ENCODE results near the gene SLC43A2.

Gene SLC43A2

GRCh38 chr17:1552932-1553331, 75.7 kb downstream of the SLC43A2 start:
- Histone ChIP-seq H3K18ac (ENCODE audit: low read depth in 1 of 2, low read length in 2 of 2) (no peak overlapping the region), H2BK5ac (ENCODE audit: low read depth, low read length, poor library complexity, severe bottlenecking) (no peak overlapping the region), H3K9me3 (ENCODE audit: control insufficient read depth, low read length) (no peaks in the 10 kb centered on the region), H2BK15ac (ENCODE audit: low read depth, poor library complexity, severe bottlenecking) (no peak overlapping the region), H3K4me3 (ENCODE audit: insufficient read depth in 1 of 2, low read depth in 1 of 2, low read length in 2 of 2) (no peak overlapping the region), H3K14ac (ENCODE audit: low read length in 2 of 2) (no peak overlapping the region), H4K8ac (ENCODE audit: low read length) (no peak overlapping the region), H3K23ac (ENCODE audit: low read length in 2 of 2) (no peak overlapping the region), H3K4me1 (ENCODE audit: control insufficient read depth, insufficient read depth, low read depth, low read length) (peaks cover 8% of the 10 kb centered on the region), H3K79me1 (replicated peaks; ENCODE audit: low read length, poor library complexity, severe bottlenecking) (peaks cover 55% of the 10 kb centered on the region), H2AFZ (ENCODE audit: low read depth, low read length) (no peak overlapping the region), H3K27me3 (ENCODE audit: control insufficient read depth in 1 of 2, insufficient read depth in 1 of 2, low read length in 2 of 2) (no peaks in the 10 kb centered on the region), H3K4ac (ENCODE audit: low read depth in 1 of 2, low read length in 2 of 2) (no peak overlapping the region), H2AK5ac (ENCODE audit: low read length, severe bottlenecking) (no peak overlapping the region), H2BK12ac (ENCODE audit: low read length in 2 of 2) (no peak overlapping the region), H3K9ac (ENCODE audit: low read length) (no peak overlapping the region), H4K91ac (ENCODE audit: low read length) (no peak overlapping the region), H2BK120ac (ENCODE audit: low read depth, low read length) (no peak overlapping the region), H3K4me2 (ENCODE audit: low read length, poor library complexity, severe bottlenecking) (no peak overlapping the region), H3K27ac (ENCODE audit: low read length, poor library complexity, severe bottlenecking) (no peak overlapping the region), H3K36me3 (ENCODE audit: control insufficient read depth in 1 of 2, insufficient read depth in 2 of 2, low read depth in 1 of 2, low read length in 2 of 2) (peaks cover 61 to 71% of the 10 kb centered on the region in 2 experiments)
- 95% methylated on average over 11 of the region's 11 CpGs for WGBS
- DNase-seq, result no peak

- Histone ChIP-seq H3K27ac (ENCODE audit: low read length, poor library complexity, severe bottlenecking) (no peak overlapping the region), H4K91ac (ENCODE audit: low read length) (no peak overlapping the region), H2BK5ac (ENCODE audit: low read depth, low read length, poor library complexity, severe bottlenecking) (no peak overlapping the region), H3K9ac (ENCODE audit: low read length) (no peak overlapping the region), H3K4ac (ENCODE audit: low read depth in 1 of 2, low read length in 2 of 2) (no peak overlapping the region), H2AK5ac (ENCODE audit: low read length, severe bottlenecking) (no peak overlapping the region), H3K4me2 (ENCODE audit: low read length, poor library complexity, severe bottlenecking) (no peak overlapping the region), H4K8ac (ENCODE audit: low read length) (no peak overlapping the region), H3K9me3 (ENCODE audit: control insufficient read depth, low read length) (no peaks in the 10 kb centered on the region), H3K23ac (ENCODE audit: low read length in 2 of 2) (no peak overlapping the region), H2BK120ac (ENCODE audit: low read depth, low read length) (no peak overlapping the region), H3K4me3 (ENCODE audit: insufficient read depth in 1 of 2, low read depth in 1 of 2, low read length in 2 of 2) (no peak overlapping the region), H3K4me1 (ENCODE audit: control insufficient read depth, insufficient read depth, low read depth, low read length) (peaks cover 2% of the 10 kb centered on the region), H3K79me1 (replicated peaks; ENCODE audit: low read length, poor library complexity, severe bottlenecking) (peaks cover 46% of the 10 kb centered on the region), H2AFZ (ENCODE audit: low read depth, low read length) (no peak overlapping the region), H3K14ac (ENCODE audit: low read length in 2 of 2) (no peak overlapping the region), H2BK12ac (ENCODE audit: low read length in 2 of 2) (no peak overlapping the region), H3K27me3 (ENCODE audit: control insufficient read depth in 1 of 2, insufficient read depth in 1 of 2, low read length in 2 of 2) (no peaks in the 10 kb centered on the region), H3K36me3 (ENCODE audit: control insufficient read depth in 1 of 2, insufficient read depth in 2 of 2, low read depth in 1 of 2, low read length in 2 of 2) (peaks cover 57 to 78% of the 10 kb centered on the region in 2 experiments), H3K18ac (ENCODE audit: low read depth in 1 of 2, low read length in 2 of 2) (no peak overlapping the region), H2BK15ac (ENCODE audit: low read depth, poor library complexity, severe bottlenecking) (no peak overlapping the region)
- 100% methylated on average over 12 of the region's 12 CpGs for WGBS
- DNase-seq, result no peak
Observed at GRCh38 chr17:1551741-1552140, 76.9 kb downstream of the SLC43A2 start.

GRCh38 chr17:1548032-1548431, 80.6 kb downstream of the SLC43A2 start:
- H2BK15ac ChIP-seq (ENCODE audit: low read depth, poor library complexity, severe bottlenecking), result no peak overlapping the region
- H3K14ac ChIP-seq (ENCODE audit: low read length in 2 of 2), result no peak overlapping the region
- no peak overlapping the region for H3K18ac ChIP-seq (ENCODE audit: low read depth in 1 of 2, low read length in 2 of 2)
- H2BK5ac ChIP-seq (ENCODE audit: low read depth, low read length, poor library complexity, severe bottlenecking), result no peak overlapping the region
- H3K4me3 ChIP-seq (ENCODE audit: insufficient read depth in 1 of 2, low read depth in 1 of 2, low read length in 2 of 2), result no peak overlapping the region
- H3K79me1 ChIP-seq (replicated peaks; ENCODE audit: low read length, poor library complexity, severe bottlenecking), result peaks cover 37% of the 10 kb centered on the region
- DNase-seq, result no peak
- H2AK5ac ChIP-seq (ENCODE audit: low read length, severe bottlenecking), result no peak overlapping the region
- peaks cover 3% of the 10 kb centered on the region for H3K4me1 ChIP-seq (ENCODE audit: control insufficient read depth, insufficient read depth, low read depth, low read length)
- no peak overlapping the region for H3K4ac ChIP-seq (ENCODE audit: low read depth in 1 of 2, low read length in 2 of 2)
- H4K91ac ChIP-seq (ENCODE audit: low read length), result no peak overlapping the region
- no peak overlapping the region for H2BK12ac ChIP-seq (ENCODE audit: low read length in 2 of 2)
- no peak overlapping the region for H3K9ac ChIP-seq (ENCODE audit: low read length)
- no peak overlapping the region for H3K4me2 ChIP-seq (ENCODE audit: low read length, poor library complexity, severe bottlenecking)
- no peak overlapping the region for H2BK120ac ChIP-seq (ENCODE audit: low read depth, low read length)
- no peak overlapping the region for H3K23ac ChIP-seq (ENCODE audit: low read length in 2 of 2)
- no peaks in the 10 kb centered on the region for H3K27me3 ChIP-seq (ENCODE audit: control insufficient read depth in 1 of 2, insufficient read depth in 1 of 2, low read length in 2 of 2)
- WGBS, result 98% methylated on average over 18 of the region's 18 CpGs
- no peak overlapping the region for H4K8ac ChIP-seq (ENCODE audit: low read length)
- H3K36me3 ChIP-seq (ENCODE audit: control insufficient read depth in 1 of 2, insufficient read depth in 2 of 2, low read depth in 1 of 2, low read length in 2 of 2), result peaks cover 51 to 87% of the 10 kb centered on the region in 2 experiments
- no peak overlapping the region for H3K27ac ChIP-seq (ENCODE audit: low read length, poor library complexity, severe bottlenecking)
- no peak overlapping the region for H2AFZ ChIP-seq (ENCODE audit: low read depth, low read length)
- H3K9me3 ChIP-seq (ENCODE audit: control insufficient read depth, low read length), result no peaks in the 10 kb centered on the region

- WGBS, result 94% methylated on average over 6 of the region's 6 CpGs
- peak overlapping the region; percentile 53 for H4K91ac ChIP-seq (ENCODE audit: low read length)
Observed at GRCh38 chr17:1546292-1546922, 82.2 kb downstream of the SLC43A2 start.

More at GRCh38 chr17:1546292-1546922, 82.2 kb downstream of the SLC43A2 start:
- Histone ChIP-seq H3K79me1 (replicated peaks; ENCODE audit: low read length, poor library complexity, severe bottlenecking) (peaks cover 33% of the 10 kb centered on the region), H3K23ac (ENCODE audit: low read length in 2 of 2) (no peak overlapping the region), H2AK5ac (ENCODE audit: low read length, severe bottlenecking) (no peak overlapping the region), H2AFZ (ENCODE audit: low read depth, low read length) (no peak overlapping the region), H2BK15ac (ENCODE audit: low read depth, poor library complexity, severe bottlenecking) (no peak overlapping the region), H3K4me1 (ENCODE audit: control insufficient read depth, insufficient read depth, low read depth, low read length) (peaks cover 8% of the 10 kb centered on the region), H2BK5ac (ENCODE audit: low read depth, low read length, poor library complexity, severe bottlenecking) (no peak overlapping the region), H3K27me3 (ENCODE audit: control insufficient read depth in 1 of 2, insufficient read depth in 1 of 2, low read length in 2 of 2) (no peaks in the 10 kb centered on the region), H3K14ac (ENCODE audit: low read length in 2 of 2) (no peak overlapping the region), H3K4me3 (ENCODE audit: insufficient read depth in 1 of 2, low read depth in 1 of 2, low read length in 2 of 2) (no peak overlapping the region), H2BK12ac (ENCODE audit: low read length in 2 of 2) (no peak overlapping the region), H3K36me3 (ENCODE audit: control insufficient read depth in 1 of 2, insufficient read depth in 2 of 2, low read depth in 1 of 2, low read length in 2 of 2) (peaks cover 51 to 86% of the 10 kb centered on the region in 2 experiments), H2BK120ac (ENCODE audit: low read depth, low read length) (no peak overlapping the region), H3K9me3 (ENCODE audit: control insufficient read depth, low read length) (no peaks in the 10 kb centered on the region), H3K9ac (ENCODE audit: low read length) (no peak overlapping the region), H4K8ac (ENCODE audit: low read length) (no peak overlapping the region), H3K18ac (ENCODE audit: low read depth in 1 of 2, low read length in 2 of 2) (no peak overlapping the region), H3K27ac (ENCODE audit: low read length, poor library complexity, severe bottlenecking) (no peak overlapping the region), H3K4ac (ENCODE audit: low read depth in 1 of 2, low read length in 2 of 2) (no peak overlapping the region), H3K4me2 (ENCODE audit: low read length, poor library complexity, severe bottlenecking) (no peak overlapping the region)
- DNase-seq, result no peak
